HEK293 (cell line): ENCODE measurements around the gene OTX1.

Source experiments
- CTCF ChIA-PET: fragments of 350-600 bp; formaldehyde crosslinking; extraction: SDS; loops from one replicate; lab custom pipeline; 2021; ENCODE audit warnings: antibody characterized with exemption; lab: Yijun Ruan, JAX
- POLR2A ChIA-PET: fragments of 300-600 bp; formaldehyde crosslinking; extraction: SDS; loops from one replicate; lab custom pipeline; 2020; ENCODE audit warnings: antibody characterized with exemption, inconsistent platforms; lab: Yijun Ruan, JAX
- H3K27ac ChIP-seq: fragments of 200-500 bp; sonication (Bioruptor generic); 2 replicates; pipeline ENCODE4 v1.5.1; 2014; ENCODE audit warnings: low read depth, low read length, control low read depth, inconsistent platforms; ENCODE audit errors: extremely low read depth
- H3K36me3 ChIP-seq, 2 experiments: fragments of 200-500 bp in 1 of 2; sonication (Bioruptor generic) in 1 of 2; 1 replicate in 1 of 2; 2 replicates in 1 of 2; pipeline ENCODE4 v1.5.1; 2014 to 2017; ENCODE audit warnings: inconsistent platforms in 2 of 2, low read length in 2 of 2; ENCODE audit not compliant: control insufficient read depth in 2 of 2, insufficient read depth in 1 of 2
- H3K4me1 ChIP-seq: fragments of 200-500 bp; sonication (Bioruptor generic); 2 replicates; pipeline ENCODE4 v1.5.1; 2014; ENCODE audit warnings: mild to moderate bottlenecking, low read length, inconsistent platforms; ENCODE audit not compliant: control insufficient read depth, insufficient read depth
- H3K4me3 ChIP-seq: 2 replicates; pipeline ENCODE4 v1.5.1; 2011; ENCODE audit warnings: low read depth, mild to moderate bottlenecking, control low read depth, low read length, moderate library complexity
- H3K9me3 ChIP-seq: fragments of 200-500 bp; sonication (Bioruptor generic); 2 replicates; pipeline ENCODE4 v1.5.1; 2014; ENCODE audit warnings: low read depth, low read length, inconsistent platforms; ENCODE audit not compliant: control insufficient read depth, insufficient read depth
- BCL11A ChIP-seq: fragments of 450-650 bp; formaldehyde crosslinking; IDR thresholded peaks from 2 replicates; pipeline ENCODE4 v1.5.1; 2016; ENCODE audit warnings: low read depth, missing biosample characterization, missing genetic modification characterization
- OVOL3 ChIP-seq: fragments of 450-650 bp; formaldehyde crosslinking; IDR thresholded peaks from 2 replicates; pipeline ENCODE4 v1.5.1; 2016; ENCODE audit warnings: missing biosample characterization, missing genetic modification characterization
- ZNF132 ChIP-seq: fragments of 450-650 bp; formaldehyde crosslinking; IDR thresholded peaks from 2 replicates; pipeline ENCODE4 v1.5.1; 2017; ENCODE audit warnings: missing biosample characterization, missing genetic modification characterization, borderline replicate concordance
- ZNF133 ChIP-seq: fragments of 450-650 bp; formaldehyde crosslinking; IDR thresholded peaks from 2 replicates; pipeline ENCODE4 v1.5.1; 2016; ENCODE audit warnings: missing biosample characterization, missing genetic modification characterization
- ZNF155 ChIP-seq: fragments of 450-650 bp; formaldehyde crosslinking; IDR thresholded peaks from 2 replicates; pipeline ENCODE4 v1.5.1; 2016; ENCODE audit warnings: missing biosample characterization, missing genetic modification characterization
- ZNF174 ChIP-seq: fragments of 450-650 bp; formaldehyde crosslinking; IDR thresholded peaks from 2 replicates; pipeline ENCODE4 v1.5.0; 2017; ENCODE audit warnings: missing biosample characterization, mild to moderate bottlenecking, missing genetic modification characterization
- ZNF202 ChIP-seq: fragments of 450-650 bp; formaldehyde crosslinking; IDR thresholded peaks from 2 replicates; pipeline ENCODE4 v1.5.1; 2016; ENCODE audit warnings: missing biosample characterization, missing genetic modification characterization, borderline replicate concordance
- ZNF211 ChIP-seq: fragments of 450-650 bp; formaldehyde crosslinking; IDR thresholded peaks from 2 replicates; pipeline ENCODE4 v1.5.1; 2016; ENCODE audit warnings: low read depth, missing biosample characterization, missing genetic modification characterization
- ZNF266 ChIP-seq: fragments of 450-650 bp; formaldehyde crosslinking; IDR thresholded peaks from 2 replicates; pipeline ENCODE4 v1.5.1; 2016; ENCODE audit warnings: missing biosample characterization, missing genetic modification characterization, low read depth
- ZNF292 ChIP-seq: fragments of 450-650 bp; formaldehyde crosslinking; IDR thresholded peaks from 2 replicates; pipeline ENCODE4 v1.5.1; 2016; ENCODE audit warnings: low read depth, missing biosample characterization, missing genetic modification characterization, borderline replicate concordance
- ZNF366 ChIP-seq: fragments of 450-650 bp; formaldehyde crosslinking; conservative IDR thresholded peaks from 2 replicates; pipeline ENCODE4 v1.5.1; 2016; ENCODE audit warnings: missing biosample characterization, missing genetic modification characterization
- ZNF501 ChIP-seq: fragments of 450-650 bp; formaldehyde crosslinking; IDR thresholded peaks from 2 replicates; pipeline ENCODE4 v1.5.1; 2016; ENCODE audit warnings: missing biosample characterization, missing genetic modification characterization
- ZNF549 ChIP-seq: fragments of 450-650 bp; IDR thresholded peaks from 2 replicates; pipeline ENCODE4 v1.5.1; 2018; ENCODE audit warnings: missing biosample characterization, missing genetic modification characterization, mild to moderate bottlenecking, inconsistent platforms, moderate library complexity
- ZNF560 ChIP-seq: fragments of 450-650 bp; formaldehyde crosslinking; IDR thresholded peaks from 2 replicates; pipeline ENCODE4 v1.5.1; 2017; ENCODE audit warnings: missing biosample characterization, missing genetic modification characterization, borderline replicate concordance
- ZNF571 ChIP-seq: fragments of 450-650 bp; formaldehyde crosslinking; IDR thresholded peaks from 2 replicates; pipeline ENCODE4 v1.5.0; 2017; ENCODE audit warnings: missing biosample characterization, missing genetic modification characterization
- TF ChIP-seq, protein P1 (sequence below): fragments of 450-650 bp; formaldehyde crosslinking; conservative IDR thresholded peaks from 2 replicates; pipeline ENCODE4 v1.5.1; 2016; ENCODE audit warnings: low read depth, missing biosample characterization, missing genetic modification characterization
- TF ChIP-seq, protein P2 (sequence below): fragments of 450-650 bp; formaldehyde crosslinking; IDR thresholded peaks from 2 replicates; pipeline ENCODE4 v1.5.1; 2016; ENCODE audit warnings: missing biosample characterization, missing genetic modification characterization
- TF ChIP-seq, protein P3 (sequence below): fragments of 450-650 bp; formaldehyde crosslinking; IDR thresholded peaks from 2 replicates; pipeline ENCODE4 v1.5.1; 2016; ENCODE audit warnings: missing biosample characterization, missing genetic modification characterization
- TF ChIP-seq, protein P4 (sequence below): fragments of 450-650 bp; formaldehyde crosslinking; IDR thresholded peaks from 2 replicates; pipeline ENCODE4 v1.5.1; 2017; ENCODE audit warnings: missing biosample characterization, missing genetic modification characterization
- TF ChIP-seq, protein P5 (sequence below): fragments of 450-650 bp; formaldehyde crosslinking; IDR thresholded peaks from 2 replicates; pipeline ENCODE4 v1.5.1; 2016; ENCODE audit warnings: missing biosample characterization, missing genetic modification characterization

Gene OTX1

DNA sequence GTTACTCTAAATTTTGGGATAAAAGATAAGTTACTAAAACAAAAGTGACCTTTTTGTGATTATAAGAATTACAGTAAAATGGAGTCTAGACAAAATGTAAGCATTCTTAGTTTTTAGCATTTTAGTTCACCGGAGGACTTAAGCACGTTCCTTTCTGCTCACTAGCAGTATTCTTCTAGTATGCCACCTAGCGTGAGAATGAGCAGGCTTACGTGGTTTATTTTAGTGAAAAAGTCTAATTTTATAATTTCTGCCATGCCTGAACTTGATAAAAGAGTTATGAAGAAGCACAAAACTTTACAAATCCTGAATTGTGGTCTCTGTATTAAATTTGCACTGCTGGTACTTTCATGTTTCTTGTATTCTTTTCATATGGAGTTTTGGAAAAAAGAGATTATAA lies 12.6 kb upstream of the OTX1 start:
- Histone ChIP-seq H3K4me3 (no peak overlapping the region), H3K36me3 (no peaks in the 10 kb centered on the region), H3K27ac (no peak overlapping the region), H3K9me3 (no peaks in the 10 kb centered on the region), H3K4me1 (peaks cover 6% of the 10 kb centered on the region; the same call in 1 of the 2 replicates)
- TF ChIP-seq ZNF211 (tag by site-specific recombination) (no peak), ZNF266 (tag by site-specific recombination) (no peak), ZNF202 (tag by site-specific recombination) (no peak), ZNF292 (tag by site-specific recombination) (no peak), ZNF560 (tag by site-specific recombination) (no peak), OVOL3 (tag by site-specific recombination) (no peak), ZNF174 (tag by site-specific recombination) (no peak), ZNF366 (tag by site-specific recombination) (no peak), ZNF155 (no peak), ZNF549 (tag by site-specific recombination) (no peak), ZNF501 (no peak), ZNF133 (tag by site-specific recombination) (no peak), ZNF571 (tag by site-specific recombination) (no peak), ZNF132 (tag by site-specific recombination) (no peak), BCL11A (tag by site-specific recombination) (no peak)
- TF ChIP-seq, protein P1, sequence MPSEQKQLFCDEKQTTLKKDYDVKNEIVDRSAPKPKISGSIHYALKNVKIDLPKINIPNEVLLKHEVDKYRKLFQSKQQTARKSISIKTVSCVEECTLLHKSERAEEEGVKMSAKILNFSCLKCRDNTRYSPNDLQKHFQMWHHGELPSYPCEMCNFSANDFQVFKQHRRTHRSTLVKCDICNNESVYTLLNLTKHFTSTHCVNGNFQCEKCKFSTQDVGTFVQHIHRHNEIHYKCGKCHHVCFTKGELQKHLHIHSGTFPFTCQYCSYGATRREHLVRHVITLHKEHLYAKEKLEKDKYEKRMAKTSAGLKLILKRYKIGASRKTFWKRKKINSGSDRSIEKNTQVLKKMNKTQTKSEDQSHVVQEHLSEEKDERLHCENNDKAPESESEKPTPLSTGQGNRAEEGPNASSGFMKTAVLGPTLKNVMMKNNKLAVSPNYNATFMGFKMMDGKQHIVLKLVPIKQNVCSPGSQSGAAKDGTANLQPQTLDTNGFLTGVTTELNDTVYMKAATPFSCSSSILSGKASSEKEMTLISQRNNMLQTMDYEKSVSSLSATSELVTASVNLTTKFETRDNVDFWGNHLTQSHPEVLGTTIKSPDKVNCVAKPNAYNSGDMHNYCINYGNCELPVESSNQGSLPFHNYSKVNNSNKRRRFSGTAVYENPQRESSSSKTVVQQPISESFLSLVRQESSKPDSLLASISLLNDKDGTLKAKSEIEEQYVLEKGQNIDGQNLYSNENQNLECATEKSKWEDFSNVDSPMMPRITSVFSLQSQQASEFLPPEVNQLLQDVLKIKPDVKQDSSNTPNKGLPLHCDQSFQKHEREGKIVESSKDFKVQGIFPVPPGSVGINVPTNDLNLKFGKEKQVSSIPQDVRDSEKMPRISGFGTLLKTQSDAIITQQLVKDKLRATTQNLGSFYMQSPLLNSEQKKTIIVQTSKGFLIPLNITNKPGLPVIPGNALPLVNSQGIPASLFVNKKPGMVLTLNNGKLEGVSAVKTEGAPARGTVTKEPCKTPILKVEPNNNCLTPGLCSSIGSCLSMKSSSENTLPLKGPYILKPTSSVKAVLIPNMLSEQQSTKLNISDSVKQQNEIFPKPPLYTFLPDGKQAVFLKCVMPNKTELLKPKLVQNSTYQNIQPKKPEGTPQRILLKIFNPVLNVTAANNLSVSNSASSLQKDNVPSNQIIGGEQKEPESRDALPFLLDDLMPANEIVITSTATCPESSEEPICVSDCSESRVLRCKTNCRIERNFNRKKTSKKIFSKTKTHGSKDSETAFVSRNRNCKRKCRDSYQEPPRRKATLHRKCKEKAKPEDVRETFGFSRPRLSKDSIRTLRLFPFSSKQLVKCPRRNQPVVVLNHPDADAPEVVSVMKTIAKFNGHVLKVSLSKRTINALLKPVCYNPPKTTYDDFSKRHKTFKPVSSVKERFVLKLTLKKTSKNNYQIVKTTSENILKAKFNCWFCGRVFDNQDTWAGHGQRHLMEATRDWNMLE (tag by site-specific recombination): no peak
- TF ChIP-seq, protein P2, sequence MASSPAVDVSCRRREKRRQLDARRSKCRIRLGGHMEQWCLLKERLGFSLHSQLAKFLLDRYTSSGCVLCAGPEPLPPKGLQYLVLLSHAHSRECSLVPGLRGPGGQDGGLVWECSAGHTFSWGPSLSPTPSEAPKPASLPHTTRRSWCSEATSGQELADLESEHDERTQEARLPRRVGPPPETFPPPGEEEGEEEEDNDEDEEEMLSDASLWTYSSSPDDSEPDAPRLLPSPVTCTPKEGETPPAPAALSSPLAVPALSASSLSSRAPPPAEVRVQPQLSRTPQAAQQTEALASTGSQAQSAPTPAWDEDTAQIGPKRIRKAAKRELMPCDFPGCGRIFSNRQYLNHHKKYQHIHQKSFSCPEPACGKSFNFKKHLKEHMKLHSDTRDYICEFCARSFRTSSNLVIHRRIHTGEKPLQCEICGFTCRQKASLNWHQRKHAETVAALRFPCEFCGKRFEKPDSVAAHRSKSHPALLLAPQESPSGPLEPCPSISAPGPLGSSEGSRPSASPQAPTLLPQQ: no peak
- TF ChIP-seq, protein P3, sequence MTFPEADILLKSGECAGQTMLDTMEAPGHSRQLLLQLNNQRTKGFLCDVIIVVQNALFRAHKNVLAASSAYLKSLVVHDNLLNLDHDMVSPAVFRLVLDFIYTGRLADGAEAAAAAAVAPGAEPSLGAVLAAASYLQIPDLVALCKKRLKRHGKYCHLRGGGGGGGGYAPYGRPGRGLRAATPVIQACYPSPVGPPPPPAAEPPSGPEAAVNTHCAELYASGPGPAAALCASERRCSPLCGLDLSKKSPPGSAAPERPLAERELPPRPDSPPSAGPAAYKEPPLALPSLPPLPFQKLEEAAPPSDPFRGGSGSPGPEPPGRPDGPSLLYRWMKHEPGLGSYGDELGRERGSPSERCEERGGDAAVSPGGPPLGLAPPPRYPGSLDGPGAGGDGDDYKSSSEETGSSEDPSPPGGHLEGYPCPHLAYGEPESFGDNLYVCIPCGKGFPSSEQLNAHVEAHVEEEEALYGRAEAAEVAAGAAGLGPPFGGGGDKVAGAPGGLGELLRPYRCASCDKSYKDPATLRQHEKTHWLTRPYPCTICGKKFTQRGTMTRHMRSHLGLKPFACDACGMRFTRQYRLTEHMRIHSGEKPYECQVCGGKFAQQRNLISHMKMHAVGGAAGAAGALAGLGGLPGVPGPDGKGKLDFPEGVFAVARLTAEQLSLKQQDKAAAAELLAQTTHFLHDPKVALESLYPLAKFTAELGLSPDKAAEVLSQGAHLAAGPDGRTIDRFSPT (tag by site-specific recombination): no peak
- TF ChIP-seq, protein P4, sequence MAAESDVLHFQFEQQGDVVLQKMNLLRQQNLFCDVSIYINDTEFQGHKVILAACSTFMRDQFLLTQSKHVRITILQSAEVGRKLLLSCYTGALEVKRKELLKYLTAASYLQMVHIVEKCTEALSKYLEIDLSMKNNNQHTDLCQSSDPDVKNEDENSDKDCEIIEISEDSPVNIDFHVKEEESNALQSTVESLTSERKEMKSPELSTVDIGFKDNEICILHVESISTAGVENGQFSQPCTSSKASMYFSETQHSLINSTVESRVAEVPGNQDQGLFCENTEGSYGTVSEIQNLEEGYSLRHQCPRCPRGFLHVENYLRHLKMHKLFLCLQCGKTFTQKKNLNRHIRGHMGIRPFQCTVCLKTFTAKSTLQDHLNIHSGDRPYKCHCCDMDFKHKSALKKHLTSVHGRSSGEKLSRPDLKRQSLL (tag by site-specific recombination): no peak
- TF ChIP-seq, protein P5, sequence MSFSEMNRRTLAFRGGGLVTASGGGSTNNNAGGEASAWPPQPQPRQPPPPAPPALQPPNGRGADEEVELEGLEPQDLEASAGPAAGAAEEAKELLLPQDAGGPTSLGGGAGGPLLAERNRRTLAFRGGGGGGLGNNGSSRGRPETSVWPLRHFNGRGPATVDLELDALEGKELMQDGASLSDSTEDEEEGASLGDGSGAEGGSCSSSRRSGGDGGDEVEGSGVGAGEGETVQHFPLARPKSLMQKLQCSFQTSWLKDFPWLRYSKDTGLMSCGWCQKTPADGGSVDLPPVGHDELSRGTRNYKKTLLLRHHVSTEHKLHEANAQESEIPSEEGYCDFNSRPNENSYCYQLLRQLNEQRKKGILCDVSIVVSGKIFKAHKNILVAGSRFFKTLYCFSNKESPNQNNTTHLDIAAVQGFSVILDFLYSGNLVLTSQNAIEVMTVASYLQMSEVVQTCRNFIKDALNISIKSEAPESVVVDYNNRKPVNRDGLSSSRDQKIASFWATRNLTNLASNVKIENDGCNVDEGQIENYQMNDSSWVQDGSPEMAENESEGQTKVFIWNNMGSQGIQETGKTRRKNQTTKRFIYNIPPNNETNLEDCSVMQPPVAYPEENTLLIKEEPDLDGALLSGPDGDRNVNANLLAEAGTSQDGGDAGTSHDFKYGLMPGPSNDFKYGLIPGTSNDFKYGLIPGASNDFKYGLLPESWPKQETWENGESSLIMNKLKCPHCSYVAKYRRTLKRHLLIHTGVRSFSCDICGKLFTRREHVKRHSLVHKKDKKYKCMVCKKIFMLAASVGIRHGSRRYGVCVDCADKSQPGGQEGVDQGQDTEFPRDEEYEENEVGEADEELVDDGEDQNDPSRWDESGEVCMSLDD (tag by site-specific recombination): no peak
- ChIA-PET CTCF (no interaction called here), POLR2A (no interaction called here)
